ENCODE measurements around the gene JPH4. TPM values are rescaled to one million over a fixed set of nuclear protein-coding genes. Genes with fewer than 3 reads are reported as not detected.

The JPH4 gene
- polyA plus RNA-seq, 1 donor (not counting 4 experiments of a cell fraction or from before 2014, with no cell fraction given) = 0.01 TPM

GRCh38 chr14:23579739-23580138 lies 1.1 kb upstream of the JPH4 start:
- Histone ChIP-seq H3K9me1 (ENCODE audit: control insufficient read depth, extremely low read depth, insufficient read depth, low read length) (no peaks in the 10 kb centered on the region), H3K4me2 (ENCODE audit: control insufficient read depth, extremely low read depth, insufficient read depth, low read depth, low read length) (no peak overlapping the region), H3K9me3 (ENCODE audit: control insufficient read depth, low read depth, low read length) (no peaks in the 10 kb centered on the region), H3K79me2 (ENCODE audit: control insufficient read depth, insufficient read depth, low read length) (no peaks in the 10 kb centered on the region), H3K27ac (ENCODE audit: control insufficient read depth, insufficient read depth, low read length) (no peak overlapping the region), H3K4me1 (ENCODE audit: control insufficient read depth, extremely low read depth, insufficient read depth, low read length) (no peaks in the 10 kb centered on the region), H3K9ac (ENCODE audit: control insufficient read depth, extremely low read depth, insufficient read depth, low read length) (no peak overlapping the region), H3K4me3 (ENCODE audit: control insufficient read depth in 2 of 3, extremely low read depth in 1 of 3, insufficient read depth in 2 of 3, low read depth in 1 of 3, low read length in 3 of 3) (no peak overlapping the region), H3K27me3 (ENCODE audit: control insufficient read depth, extremely low read depth, insufficient read depth, low read length) (peaks cover 50% of the 10 kb centered on the region), H2AFZ (ENCODE audit: control insufficient read depth, low read length) (no peak overlapping the region), H3K36me3 (ENCODE audit: control insufficient read depth in 2 of 2, extremely low read depth in 1 of 2, insufficient read depth in 2 of 2, low read length in 2 of 2) (no peaks in the 10 kb centered on the region), H4K20me1 (ENCODE audit: control insufficient read depth, extremely low read depth, insufficient read depth, low read length) (no peaks in the 10 kb centered on the region)
- dilution Hi-C loops (cut with MboI; ENCODE audit: extremely low pct_ligation_motif_present, low sequenced_read_pairs) = no loop called here
- FAIRE-seq (no peak), DNase-seq (ENCODE audit: low read depth, low spot score) (no peak)
- TF ChIP-seq CTCF (optimal IDR thresholded peaks at IDR 0.05 in 1 of 3, IDR thresholded peaks at IDR 0.05 in 1 of 3, conservative IDR thresholded peaks at IDR 0.05 in 1 of 3; ENCODE audit: extremely low read depth in 1 of 3, insufficient read depth in 2 of 3, low read length in 3 of 3) = no peak
- no peak for TF ChIP-seq EZH2 (IDR thresholded peaks at IDR 0.05; ENCODE audit: low read length)

DNA sequence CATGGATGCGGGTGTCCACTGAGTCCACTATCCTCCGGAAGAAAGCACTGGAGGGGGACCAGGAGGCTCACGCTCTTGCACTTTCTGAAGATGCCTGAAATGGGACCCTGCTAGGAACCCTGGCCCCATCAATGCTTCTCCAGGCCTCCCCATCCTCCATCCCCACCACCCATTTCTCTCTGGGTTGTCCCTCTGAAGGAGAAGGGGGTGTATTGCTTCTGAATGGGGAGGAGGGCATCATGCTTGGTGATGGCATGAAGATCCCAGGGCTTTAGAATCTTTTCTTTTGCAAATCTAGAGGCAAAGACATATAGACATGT lies 681 bp upstream of the JPH4 start:
- H3K4me1 ChIP-seq (ENCODE audit: control insufficient read depth, extremely low read depth, insufficient read depth, low read length) = no peaks in the 10 kb centered on the region
- H3K27ac ChIP-seq (ENCODE audit: control insufficient read depth, insufficient read depth, low read length) = no peak overlapping the region
- no peaks in the 10 kb centered on the region for H3K9me1 ChIP-seq (ENCODE audit: control insufficient read depth, extremely low read depth, insufficient read depth, low read length)
- dilution Hi-C loops (cut with MboI; ENCODE audit: extremely low pct_ligation_motif_present, low sequenced_read_pairs) = no loop called here
- H2AFZ ChIP-seq (ENCODE audit: control insufficient read depth, low read length) = no peak overlapping the region
- H4K20me1 ChIP-seq (ENCODE audit: control insufficient read depth, extremely low read depth, insufficient read depth, low read length) = no peaks in the 10 kb centered on the region
- no peak for TF ChIP-seq CTCF (optimal IDR thresholded peaks at IDR 0.05 in 1 of 3, IDR thresholded peaks at IDR 0.05 in 1 of 3, conservative IDR thresholded peaks at IDR 0.05 in 1 of 3; ENCODE audit: extremely low read depth in 1 of 3, insufficient read depth in 2 of 3, low read length in 3 of 3)
- TF ChIP-seq EZH2 (IDR thresholded peaks at IDR 0.05; ENCODE audit: low read length) = peak; percentile 12
- no peak overlapping the region for H3K4me3 ChIP-seq (ENCODE audit: control insufficient read depth in 2 of 3, extremely low read depth in 1 of 3, insufficient read depth in 2 of 3, low read depth in 1 of 3, low read length in 3 of 3)
- H3K36me3 ChIP-seq (ENCODE audit: control insufficient read depth in 2 of 2, extremely low read depth in 1 of 2, insufficient read depth in 2 of 2, low read length in 2 of 2) = no peaks in the 10 kb centered on the region
- H3K27me3 ChIP-seq (ENCODE audit: control insufficient read depth, extremely low read depth, insufficient read depth, low read length) = peaks cover 50% of the 10 kb centered on the region
- no peaks in the 10 kb centered on the region for H3K9me3 ChIP-seq (ENCODE audit: control insufficient read depth, low read depth, low read length)
- H3K79me2 ChIP-seq (ENCODE audit: control insufficient read depth, insufficient read depth, low read length) = no peaks in the 10 kb centered on the region
- H3K9ac ChIP-seq (ENCODE audit: control insufficient read depth, extremely low read depth, insufficient read depth, low read length) = no peak overlapping the region
- H3K4me2 ChIP-seq (ENCODE audit: control insufficient read depth, extremely low read depth, insufficient read depth, low read depth, low read length) = no peak overlapping the region
- FAIRE-seq (no peak), DNase-seq (ENCODE audit: low read depth, low spot score) (no peak)

All from keratinocyte (primary cell).